Prostate gland (tissue), 2 donors: ENCODE results near the gene C2orf74.

ENCODE experiments used
- CTCF ChIP-seq, 4 experiments: fragments of 200-600 bp in 2 of 4; fragments of 450-650 bp in 2 of 4; sonication (generic) in 2 of 4; IDR thresholded peaks; 1 replicate in 3 of 4; 2 replicates in 1 of 4; pipeline ENCODE4 v1.5.1; 2016 to 2019; ENCODE audit warnings: antibody characterized with exemption in 4 of 4, mild to moderate bottlenecking in 2 of 4, moderate library complexity in 2 of 4
- POLR2A ChIP-seq: fragments of 450-650 bp; IDR thresholded peaks from one replicate; pipeline ENCODE4 v1.6.1; 2016; ENCODE audit warnings: antibody characterized with exemption, mild to moderate bottlenecking

- TF ChIP-seq CTCF (IDR thresholded peaks at IDR 0.05) (no peak), POLR2A (no peak)
Observed at GRCh38 chr2:61210332-61210981, 48.5 kb downstream of the C2orf74 start.
